ENCODE measurements around the gene CCDC148.
"Not testable (repeated sequence)": the region's sequence is repeated elsewhere in the genome, so short reads cannot be mapped to it uniquely, and the experiment has no call there.

CCDC148 gene

DNA sequence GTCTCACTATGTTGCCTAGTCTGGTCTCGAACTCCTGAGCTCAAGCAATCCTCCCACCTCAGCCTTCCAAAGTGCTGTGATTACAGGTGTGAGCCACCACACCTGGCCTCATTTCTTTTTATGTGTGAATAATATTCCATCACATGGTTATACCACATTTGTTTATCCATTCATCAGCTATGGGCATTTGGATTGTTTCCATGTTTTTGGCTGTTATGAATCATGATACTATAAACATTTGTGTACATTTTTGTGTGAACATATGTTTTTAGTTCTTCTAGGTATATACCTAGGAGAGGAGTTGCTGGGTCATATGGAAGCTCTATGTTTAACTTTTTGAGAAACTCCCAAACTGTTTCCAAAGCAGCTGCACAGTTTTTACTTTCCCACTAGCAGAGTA is 24.6 kb upstream of the CCDC148 start:
- no peak for DNase-seq

DNA sequence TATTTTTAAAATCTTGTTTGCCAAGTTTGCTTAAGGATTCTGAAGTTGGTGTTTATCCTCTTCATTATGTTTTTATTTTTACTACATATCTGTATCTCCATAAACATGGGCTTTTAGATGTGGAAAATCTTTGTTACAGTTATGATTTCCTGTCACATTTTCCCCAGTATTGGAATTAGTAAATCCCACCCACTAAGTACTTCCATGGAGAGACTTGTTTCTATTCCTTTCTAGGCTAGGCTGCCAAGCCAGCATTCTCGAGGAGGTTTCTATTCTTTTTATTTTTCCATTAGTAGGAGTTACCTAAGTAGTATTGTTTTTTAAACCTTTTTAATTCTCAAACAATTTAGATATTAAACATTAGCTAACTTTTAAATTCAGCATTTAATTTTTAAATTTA is 22.3 kb upstream of the CCDC148 start:
- DNase-seq = no peak

DNA sequence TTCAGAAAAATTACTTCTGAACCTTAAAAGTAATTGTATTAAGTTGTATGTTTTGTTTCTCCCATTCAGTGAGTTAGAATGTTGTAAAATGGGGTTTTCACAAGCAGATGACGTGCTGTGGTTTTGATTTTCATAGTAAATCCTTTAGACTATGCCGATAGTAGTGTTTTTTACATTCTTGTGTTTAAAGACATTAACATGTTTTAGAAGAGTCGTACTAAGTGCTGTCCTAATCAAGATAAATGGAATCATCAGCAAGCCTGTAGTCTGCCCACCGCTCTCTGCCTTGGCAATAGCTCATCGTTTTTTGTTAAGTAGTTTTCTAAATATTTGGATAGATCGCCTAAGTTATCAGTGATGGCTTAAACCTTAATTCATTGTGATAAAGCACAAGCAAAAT is 21.7 kb upstream of the CCDC148 start:
- no peak for DNase-seq

DNA sequence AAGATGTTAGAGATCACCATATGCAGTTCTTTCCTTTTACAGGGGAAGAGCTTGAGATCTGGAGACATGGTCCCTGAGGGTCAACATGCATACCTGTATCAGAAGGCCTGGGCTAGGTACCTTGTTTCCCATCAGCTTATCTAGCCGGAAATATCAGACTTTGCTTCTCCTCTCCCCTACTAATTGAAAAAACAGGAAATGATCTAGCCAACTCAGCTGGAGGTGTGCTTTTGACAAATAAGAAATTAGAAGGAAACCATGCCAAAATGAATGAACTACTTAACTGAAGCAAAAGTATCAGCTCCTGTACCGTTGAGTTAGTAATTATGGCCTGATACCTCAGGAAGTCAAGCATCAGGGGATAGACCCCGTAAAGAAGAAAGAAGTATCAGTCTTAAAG is 20.6 kb upstream of the CCDC148 start:
- DNase-seq = no peak

DNA sequence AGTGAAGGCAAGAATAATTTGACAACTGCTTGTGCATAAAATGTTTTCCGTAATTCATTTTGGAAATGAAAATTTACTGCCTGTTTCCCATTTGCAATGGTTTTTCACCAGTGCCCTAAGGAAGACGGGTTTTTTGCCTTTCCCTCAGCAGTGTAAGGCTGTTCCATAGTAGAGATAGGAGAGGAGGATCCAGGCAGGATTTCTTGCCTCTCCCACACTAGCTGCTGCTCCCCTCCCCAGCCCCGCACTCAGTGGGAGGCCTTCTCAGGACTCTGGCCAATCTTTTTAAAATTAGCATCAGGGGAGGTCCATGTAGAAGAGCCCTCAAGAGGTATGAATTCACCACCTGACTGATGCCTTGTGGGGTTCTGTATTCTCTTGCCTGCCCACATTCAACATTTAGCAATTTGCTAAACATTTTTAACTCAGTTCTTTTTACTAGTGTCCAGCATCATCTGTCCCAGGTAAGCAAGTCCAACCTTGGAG is 18.0 kb upstream of the CCDC148 start:
- DNase-seq = not testable (repeated sequence)

DNA sequence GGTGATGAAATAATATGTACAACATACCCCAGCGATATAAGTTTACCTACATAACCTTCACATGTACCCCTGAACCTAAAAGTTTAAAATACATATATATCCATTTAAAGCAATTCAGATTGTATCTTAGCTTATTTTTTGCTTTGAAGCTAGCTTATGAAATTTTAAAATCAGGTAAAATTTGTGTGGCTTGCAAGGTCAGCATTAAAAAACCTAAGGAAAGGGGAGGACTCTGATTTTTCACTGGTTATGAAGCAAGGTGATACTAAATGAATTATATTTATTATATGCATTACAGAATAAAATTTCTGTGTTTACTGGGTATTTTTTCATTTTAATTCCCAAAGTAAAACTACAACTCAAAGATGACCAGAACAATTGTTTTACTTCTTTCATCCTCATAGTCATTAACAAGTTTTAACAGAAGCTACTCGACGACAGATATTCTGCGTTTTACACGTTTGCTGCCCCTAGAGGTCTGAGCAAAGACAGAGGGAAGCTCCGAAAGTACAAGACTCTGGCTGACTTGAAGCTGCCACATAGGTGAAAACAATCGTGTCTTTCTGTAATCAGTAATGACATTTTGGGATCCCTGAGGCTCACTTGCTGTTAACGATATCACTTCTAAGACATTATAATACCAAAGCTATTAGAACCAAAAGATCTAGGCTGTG is 17.3 kb upstream of the CCDC148 start:
- no peak for DNase-seq

DNA sequence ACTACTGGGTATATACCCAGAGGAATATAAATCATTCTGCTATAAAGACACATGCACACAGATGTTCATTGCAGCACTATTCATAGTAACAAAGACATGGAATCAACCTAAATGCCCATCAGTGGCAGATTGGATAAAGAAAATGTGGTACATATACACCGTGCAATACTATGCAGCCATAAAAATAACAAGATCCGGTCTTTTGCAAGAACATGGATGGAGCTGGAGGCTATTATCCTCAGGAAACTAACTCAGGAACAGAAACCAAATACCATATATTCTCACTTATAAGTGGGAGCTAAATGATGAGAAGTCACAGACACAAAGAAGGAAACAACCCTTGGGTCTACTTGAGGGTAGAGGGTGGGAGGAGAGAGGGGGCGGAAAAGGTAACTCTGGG is 16.7 kb upstream of the CCDC148 start:
- DNase-seq = not testable (repeated sequence)

DNA sequence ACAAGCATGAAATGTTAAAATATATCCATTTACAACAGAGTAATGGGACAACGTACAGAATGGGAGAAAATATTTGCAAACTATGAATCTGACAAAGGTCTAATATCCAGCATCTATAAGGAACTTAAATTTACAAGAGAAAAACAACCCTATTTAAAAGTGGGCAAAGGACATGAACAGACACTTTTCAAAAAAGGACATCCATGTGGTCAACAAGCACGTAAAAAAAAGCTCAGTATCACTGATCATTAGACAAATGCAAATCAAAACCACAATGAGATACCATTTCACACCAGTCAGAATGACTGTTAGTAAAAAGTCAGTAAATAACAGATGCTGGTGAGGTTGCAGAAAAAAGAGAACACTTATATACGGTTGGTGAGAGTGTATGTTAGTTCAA is 16.3 kb upstream of the CCDC148 start:
- not testable (repeated sequence) for DNase-seq

DNA sequence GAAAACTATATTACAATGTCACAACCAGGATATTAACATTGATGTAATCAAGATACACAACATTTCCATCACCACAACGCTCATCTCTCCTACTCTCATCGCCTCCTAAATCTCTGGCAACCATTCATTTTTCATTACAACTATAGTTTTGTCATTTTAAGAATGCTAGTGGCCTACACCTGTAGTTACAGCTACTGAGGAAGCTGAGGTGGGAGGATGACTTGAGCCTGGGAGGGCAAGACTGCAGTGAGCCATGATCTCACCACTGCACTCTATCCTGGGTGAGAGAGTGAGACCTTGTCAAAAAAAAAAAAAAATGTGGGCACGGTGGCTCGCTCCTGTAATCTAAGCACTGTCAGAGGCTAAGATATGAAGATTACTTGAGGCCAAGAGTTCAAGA is 10.7 kb upstream of the CCDC148 start:
- no peak for DNase-seq

DNA sequence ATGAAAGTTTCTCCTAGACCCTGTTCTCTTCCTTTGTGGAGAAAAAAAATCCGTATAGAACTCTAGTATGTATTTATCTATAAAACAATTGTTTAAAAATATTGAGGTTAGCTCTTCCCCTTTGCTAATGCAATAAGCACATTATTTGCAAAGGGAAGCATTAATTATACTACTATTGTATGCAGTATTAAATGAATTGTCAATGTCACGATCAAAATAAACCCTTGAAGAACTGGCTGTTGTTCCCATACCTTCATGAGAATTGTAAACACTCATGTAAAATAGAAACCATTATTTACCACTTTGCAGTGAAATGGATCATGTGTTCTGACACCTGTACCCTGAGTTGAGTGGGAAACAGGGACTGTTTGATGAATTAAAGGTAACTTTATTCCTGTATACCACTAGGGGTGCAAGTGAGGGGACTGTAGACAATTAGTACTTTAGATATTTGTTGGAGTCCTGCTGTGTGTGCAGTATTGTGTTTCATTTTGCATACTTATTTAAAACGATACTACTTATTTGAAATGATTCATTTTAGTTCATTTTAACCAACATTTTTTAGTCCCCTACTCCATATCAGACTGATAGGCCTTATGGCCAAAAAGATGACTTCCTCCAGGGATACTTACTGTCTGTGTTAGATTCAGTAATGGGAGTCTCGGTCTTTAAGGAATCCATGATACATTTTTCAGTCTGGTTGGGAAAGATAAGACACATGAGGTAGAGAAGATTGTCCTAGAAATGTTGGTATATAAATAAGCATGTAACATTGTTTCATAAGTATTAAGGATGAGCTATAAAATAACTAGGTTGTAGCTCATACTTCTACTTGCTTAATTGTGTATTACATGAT is 8.1 kb upstream of the CCDC148 start:
- no peak for DNase-seq

DNA sequence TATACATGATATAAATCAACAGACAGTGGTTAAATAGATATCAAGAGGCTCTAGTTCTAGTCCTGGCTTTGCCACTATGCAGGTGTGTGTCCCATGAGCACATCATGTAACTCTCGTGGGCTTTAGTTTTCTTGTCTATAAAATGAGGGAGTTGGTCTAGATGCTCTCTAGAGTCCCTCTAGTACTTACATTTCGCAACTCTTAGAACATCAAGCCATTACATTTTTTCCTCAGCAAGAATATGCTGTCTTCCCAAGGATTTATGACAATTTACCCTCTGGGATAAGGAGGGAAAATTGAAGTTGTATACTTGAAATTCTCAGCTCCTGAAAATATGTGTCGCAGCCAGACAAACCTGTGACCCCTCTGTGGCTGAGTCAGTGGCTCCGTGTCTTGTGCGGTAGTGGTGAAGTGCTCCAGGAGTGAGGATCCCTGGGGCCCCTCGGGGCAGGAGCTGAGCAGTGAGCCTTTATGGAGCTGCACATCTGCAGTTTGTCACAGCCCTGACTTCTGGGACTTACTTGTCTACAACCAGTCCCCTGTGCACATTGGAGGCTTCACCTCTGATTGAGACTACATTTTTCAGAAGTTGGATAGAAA is 7.0 kb upstream of the CCDC148 start:
- DNase-seq = no peak

DNA sequence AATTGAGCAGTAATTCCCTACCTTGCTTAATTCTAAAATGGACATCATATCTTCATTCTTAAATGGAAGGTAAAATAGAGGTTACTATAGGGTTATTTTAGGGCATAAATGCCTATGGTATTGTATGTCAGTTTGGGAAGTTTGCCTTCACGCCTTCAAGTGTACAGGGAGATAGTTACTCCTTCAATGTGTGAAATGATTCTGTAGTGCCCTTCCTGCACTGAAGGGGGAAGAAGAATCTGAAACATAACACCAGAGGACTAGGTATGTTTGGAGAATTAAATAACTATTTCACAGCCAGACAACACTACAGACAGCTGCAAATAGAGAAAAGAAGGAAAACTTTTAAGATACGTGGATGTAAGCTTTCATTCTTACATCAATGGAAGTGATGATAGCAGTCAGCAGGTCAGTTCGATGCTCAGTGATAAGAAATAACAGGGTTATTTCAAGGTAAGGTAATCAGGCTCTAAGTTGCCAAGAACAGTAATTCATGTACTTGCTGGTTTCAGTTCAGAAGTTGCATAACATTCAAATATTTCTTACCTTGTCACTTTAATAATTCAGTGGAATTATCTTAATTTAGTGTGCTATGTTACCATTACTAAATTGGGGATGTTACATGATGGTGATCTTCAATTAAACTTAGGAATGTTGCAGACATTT is 4.2 kb upstream of the CCDC148 start:
- DNase-seq = no peak

DNA sequence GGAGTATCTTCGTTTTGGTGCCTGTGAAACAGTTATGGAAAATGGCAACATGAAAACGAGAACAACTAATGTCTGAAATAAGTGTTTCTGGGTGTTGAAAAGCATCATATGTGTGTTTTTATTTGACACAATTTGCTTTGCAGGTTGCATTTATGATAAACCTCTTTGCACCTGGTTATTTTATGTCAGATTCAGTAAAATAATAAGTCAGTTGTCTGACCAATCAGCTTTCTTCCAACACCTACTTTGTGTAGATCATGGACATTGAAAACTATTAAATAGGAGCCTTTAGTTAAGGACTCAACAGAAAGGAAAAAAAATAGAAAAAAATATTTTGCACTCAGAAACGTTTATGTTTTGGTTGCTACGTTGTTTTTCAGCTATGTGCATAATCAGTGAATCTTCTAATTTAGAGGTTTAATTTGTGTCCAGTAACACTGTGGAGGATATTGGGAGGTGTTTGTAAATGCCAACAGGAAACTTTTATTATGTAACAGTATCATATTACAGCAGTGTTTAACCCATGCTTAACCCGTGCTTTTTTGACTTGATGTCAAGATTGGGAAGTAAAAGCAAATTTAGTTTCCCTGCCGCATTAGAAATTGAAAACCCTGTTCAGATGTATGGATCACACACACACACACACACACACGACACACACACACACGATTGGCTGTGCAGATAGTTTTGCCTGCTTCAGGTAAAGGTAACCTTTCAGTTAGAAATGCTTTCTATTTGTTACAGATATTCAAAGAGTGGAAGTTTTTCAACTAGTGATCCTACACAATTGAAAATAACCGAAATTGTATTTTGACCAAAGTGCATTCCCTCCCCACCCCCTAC is 2.8 kb upstream of the CCDC148 start:
- DNase-seq = no peak

DNA sequence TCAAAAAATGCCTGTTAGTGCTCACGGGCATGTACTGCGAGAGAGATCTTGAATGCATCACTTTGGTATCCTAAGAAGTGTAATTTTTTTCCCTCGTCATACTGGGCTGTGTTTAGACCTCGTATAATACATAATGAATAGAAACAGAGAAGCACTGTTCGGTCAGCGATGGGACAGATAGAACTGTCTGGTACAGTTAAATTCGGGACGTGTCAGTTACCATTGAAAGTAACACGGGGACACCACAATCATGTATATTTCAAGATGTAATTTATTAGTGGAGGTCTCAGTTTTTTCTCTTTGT is 2.0 kb upstream of the CCDC148 start:
- DNase-seq = no peak

DNA sequence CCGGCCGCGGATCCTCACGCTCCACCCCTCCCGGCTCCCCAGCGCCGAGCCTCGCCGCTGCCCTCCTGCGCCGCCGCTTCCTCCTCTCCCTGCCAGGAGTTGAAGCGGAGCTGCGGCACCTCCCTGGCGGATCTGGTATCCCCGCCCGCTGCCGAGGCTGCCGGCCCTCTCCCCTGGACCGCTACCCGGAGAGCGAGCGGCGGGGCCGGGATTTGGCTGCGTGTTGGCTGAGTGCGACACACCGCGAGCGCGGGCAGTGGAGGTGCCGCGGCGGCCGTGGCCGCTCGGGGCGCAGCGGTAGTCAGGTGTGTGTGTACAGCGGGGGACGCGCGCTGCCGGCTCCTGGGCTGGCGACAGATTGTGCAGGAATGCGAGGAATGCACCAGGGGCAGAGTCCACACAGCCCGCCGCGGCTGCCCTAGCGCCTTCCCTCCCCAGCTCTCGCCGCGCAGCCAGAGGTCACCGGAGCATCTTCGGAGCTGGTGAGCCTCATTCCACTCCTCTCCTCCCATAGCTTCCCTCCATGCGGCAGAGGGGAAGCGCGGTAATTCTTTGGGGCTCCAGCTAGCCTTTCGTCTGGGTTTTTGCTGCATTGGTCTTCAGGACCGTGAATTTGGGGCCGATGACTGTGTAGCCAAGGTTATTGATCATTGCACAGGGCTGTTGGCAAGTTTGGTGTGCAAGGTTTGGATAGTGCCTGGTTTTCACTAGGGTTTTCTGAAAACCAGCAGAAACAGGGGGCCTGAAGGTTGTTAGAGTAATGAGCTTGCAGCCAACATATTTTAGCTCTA is 1.5 kb upstream of the CCDC148 start:
- peak; percentile 64 for DNase-seq

DNA sequence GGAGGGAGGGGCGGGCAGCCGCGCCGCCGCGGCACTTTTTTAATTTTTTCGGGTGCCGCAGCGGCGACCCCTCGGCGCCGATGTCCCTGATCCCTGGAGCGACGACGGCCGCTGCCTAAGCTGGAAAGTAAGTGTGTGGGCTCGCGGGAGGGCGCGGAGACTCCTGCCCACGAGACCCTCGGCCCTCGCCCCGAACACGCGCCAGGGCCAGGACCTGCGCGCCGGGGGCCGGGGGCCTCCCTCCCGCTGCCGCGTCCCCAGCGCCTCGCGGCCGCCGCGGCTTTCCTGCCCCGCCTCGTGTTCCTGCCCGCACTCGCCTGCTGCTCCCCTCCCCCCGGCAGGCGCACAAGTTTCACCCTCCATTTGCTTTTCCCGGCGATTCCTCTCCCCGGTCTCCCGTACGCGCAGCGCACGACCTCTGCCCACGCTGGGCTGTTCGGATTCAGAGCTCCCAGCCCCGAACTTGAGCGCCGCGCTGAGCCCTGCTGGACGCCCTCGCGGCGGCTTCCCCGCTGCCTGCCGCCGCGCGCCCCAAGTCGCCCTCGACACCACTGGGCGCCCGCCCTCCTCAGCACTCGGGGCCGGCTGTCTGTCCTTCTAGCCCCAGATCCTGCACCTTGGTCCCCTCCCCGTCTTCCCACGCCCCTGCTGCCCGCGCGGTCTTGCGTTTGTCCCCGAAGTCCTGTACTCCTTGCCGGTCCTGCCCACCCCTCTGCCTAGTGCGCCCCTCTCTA is 706 bp upstream of the CCDC148 start:
- peak; percentile 53 for DNase-seq

DNA sequence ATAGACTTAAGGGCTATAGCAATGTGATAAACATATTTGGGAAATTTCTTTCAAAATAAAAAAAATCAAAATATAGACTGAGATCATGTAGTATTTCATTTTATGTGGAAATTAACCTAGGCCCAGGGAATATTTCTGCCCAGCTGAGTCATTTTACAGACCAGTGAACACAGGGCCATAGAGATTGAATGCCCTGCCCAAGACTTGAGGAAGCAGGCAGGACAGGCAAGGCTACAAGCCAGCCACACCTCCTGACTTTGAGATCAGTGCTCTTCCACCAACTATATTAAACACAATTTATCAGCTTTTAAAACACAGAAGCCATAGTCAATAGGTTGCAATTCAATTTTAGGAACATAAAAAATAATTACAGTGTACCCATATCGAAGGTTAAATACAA is 12.9 kb downstream of the CCDC148 start:
- DNase-seq = no peak

DNA sequence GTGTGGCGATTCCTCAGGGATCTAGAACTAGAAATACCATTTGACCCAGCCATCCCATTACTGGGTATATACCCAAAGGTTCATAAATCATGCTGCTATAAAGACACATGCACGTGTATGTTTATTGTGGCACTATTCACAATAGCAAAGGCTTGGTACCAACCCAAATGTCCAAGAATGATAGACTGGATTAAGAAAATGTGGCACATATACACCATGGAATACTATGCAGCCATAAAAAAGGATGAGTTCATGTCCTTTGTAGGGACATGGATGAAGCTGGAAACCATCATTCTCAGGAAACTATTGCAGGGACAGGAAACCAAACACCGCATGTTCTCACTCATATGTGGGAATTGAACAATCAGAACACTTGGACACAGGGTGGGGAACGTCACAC is 17.5 kb downstream of the CCDC148 start:
- DNase-seq = not testable (repeated sequence)

DNA sequence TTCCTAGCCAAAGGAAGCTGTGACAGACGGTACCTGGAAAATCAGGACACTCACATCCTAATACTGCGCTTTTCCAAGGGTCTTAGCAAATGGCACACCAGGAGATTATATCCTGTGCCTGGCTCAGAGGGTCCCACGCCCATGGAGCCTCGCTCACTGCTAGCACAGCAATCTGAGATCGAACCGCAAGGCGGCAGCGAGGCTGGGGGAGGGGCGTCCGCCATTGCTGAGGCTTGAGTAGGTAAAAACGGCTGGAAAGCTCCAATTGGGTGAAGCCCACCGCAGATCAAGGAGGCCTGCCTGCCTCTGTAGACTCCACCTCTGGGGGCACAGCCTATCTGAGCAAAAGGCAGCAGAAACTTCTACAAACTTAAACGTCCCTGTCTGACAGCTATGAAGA is 22.8 kb downstream of the CCDC148 start:
- not testable (repeated sequence) for DNase-seq

DNA sequence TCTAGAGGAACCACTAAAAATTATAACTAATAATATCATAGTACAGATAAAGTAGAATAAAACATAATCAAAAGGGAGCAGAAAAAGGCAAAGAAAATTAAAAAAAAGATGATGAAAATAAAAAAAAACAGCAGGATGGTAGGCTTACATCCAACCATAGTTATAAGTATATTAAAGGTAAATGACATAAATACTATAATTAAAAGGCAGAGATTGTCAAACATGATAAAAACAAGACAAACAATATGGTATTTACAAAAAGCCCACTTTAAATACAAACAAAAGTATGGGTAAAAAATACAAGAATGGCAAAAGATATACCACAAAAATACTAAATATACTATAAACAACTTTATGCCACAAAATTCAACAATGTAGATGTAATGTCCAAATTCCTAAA is 24.4 kb downstream of the CCDC148 start:
- no peak for DNase-seq

DNA sequence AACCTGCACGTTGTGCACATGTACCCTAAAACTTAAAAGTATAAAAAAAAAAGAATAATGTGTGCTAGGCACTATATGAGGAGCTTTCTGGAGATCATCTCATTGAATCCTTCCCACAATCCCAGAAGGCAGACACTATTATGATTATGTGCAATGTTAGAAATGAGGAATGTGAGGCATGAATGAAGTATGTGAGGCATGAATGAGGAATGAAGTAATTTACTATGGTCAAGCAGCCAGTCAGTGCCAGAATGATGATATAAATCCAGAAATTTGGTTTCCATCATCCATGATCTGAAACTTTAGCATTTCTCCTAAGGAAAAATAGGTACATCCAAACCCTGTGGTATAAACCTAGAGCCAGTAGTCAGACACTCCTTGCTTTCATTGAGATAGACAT is 42.0 kb downstream of the CCDC148 start:
- no peak for DNase-seq
